ENCODE data around the gene GARIN3.
"Not testable (repeated sequence)": the region's sequence is repeated elsewhere in the genome, so short reads cannot be mapped to it uniquely, and the experiment has no call there.

The GARIN3 gene

DNA sequence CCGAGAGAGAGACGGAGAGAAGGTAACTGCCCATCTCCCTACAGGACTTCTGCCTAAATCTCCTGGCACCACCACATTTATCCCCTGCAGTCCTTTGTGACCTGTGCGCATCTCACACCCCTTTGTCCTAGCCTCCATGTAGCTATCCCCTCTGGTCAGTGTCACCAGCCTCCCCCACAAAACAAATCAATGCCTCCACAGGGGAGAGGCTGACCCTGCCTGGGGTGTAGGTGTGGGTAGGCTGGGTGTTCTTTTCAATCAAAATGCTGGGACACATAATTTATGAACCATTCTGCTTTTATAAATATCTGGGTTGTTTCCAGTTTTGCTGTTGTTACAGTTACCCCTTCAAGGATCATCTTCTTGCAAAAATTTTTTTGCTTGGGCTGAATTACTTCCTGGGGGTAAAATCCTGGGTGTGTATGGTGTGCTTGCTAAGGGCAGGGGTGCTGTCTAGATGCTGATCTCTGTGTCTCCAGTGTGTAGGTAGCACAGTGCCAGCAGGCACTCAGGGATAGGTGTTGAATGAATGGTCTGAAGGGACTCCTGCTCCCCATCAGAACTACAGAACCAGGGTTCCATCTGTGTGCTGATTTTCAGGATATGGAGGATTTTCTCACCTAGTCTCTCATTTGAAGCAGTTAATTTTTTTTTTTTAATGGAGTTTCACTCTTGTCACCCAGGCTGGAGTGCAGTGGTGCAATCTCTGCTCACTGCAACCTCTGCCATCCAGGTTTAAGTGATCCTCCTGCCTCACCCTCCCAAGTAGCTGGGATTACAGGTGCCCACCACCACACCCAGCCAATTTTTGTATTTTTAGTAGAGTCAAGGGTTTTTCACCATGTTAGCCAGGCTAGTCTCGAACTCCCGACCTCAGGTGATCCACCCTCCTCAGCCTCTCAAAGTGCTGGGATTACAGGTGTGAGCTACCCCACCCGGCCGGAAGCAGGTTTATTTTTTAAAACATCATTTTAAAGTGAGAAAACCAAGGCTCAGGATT, at the start of gene GARIN3:
GARIN3 (minus strand) TSS at position 51 of the 1,000 bp plus-strand sequence. CDS start 96 bp downstream, outside the sequence.
- DNase-seq, result peak; percentile 41

DNA sequence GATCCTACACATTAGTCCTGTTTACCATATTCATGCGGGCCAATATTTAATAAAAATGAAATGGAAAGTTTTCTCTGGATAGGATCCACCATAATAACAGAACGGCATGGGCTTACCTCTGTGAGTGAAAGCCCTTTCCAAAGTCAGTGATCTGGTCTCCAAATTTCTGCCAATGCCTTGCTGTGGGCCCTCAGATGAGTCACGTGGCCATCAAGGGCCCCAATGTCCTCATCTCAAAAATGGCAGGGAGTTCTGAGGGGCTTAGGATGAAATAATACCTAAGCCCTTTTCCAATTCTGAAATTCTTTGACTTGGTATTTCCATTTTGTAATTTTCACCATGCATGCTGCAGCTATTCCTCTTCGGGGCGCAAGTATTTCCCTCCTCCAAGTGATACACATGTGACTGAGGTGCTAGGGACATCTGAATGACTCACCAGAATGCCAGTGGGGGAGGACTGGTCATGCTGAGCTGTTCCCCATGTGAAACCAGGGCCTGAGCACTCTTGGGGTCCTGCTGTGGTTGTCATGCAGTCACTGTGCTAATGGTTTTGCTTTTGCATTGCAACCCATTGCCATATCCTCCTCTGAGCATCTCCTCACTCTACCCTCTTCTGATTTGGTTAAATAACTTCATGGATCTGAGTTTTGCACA, 49.6 kb upstream of the GARIN3 start:
- peak; percentile 65 for DNase-seq

DNA sequence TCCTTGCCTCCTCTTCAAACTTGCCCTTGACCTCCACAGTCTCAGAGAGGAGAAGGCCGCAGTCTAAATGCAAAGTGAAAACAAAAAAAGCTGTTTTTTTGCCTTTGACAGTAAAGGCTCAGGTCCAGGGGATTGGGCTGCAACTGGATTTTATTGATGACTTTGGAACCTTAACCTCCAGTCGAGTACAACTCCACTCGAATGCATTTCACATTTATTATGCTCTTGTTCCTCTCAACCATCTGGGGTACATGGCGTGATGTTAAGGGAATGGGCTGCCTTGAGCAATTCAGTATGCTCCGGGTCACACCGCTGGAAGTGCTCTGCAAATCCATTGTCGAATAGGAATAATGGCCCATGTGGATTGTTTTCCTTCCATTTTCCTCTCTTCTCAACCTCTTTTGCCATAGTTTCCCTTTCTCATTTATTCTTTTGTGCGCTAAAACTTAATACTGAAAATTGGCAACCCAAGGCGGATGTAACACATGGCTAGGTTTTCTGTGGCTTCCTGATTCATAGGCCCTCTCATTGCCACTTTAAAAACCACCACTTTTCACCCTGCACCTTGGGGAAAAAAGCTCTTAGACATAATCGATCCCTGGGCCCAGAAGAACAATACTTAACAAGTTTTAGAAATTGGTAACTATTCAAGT, 48.9 kb upstream of the GARIN3 start:
- no peak for DNase-seq

DNA sequence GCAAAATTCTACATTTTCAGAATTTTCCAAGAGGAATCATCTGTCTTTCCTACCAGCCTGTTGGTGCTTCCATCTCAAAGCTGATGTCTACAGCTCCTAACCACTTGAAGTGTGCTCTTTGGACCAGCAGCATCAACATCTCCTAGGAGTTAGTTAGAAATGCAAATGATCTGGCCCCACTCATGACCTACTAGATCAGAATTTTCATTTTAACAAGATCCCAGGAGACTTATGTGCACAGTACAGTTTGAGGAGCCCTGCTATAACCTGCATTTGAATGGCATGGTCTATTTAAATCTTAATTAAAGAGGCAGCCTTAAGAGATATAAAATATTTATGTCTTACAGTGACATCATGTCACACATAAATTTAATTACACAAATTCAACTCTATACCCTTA, 48.4 kb upstream of the GARIN3 start:
- DNase-seq, result no peak

DNA sequence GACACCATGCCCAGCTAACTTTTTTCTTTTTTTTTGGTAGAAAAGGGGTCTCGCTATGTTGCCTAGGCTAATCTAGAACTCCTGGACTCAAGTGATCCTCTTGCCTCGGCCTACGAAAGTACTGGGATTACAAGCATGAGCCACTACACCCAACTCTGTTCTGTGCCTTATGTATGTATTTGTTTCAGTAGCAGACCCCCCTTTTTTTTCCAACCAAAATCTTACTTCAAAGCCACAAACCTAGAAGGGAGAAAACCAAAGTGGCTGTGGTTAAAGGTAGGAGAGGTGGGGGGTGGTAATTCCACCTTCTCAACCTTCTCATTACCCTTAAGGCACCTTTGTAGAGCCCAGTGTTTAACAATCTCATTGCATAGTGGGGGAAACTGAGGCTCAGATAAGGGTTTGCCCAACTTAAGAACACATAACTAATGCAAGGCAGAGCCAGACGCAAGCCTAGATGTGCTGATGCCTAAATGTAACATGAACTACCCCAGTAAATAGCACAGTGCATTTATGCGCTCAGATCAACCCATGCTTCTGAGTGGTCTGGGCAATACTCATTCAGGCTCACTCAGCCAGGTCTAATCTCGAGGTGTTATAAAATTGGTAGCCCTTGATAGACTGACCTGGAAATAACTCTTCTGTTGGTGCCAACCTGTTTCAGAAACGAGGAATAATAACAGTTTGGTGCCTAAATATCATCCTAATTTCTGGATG, 47.6 kb upstream of the GARIN3 start:
- DNase-seq, result no peak

DNA sequence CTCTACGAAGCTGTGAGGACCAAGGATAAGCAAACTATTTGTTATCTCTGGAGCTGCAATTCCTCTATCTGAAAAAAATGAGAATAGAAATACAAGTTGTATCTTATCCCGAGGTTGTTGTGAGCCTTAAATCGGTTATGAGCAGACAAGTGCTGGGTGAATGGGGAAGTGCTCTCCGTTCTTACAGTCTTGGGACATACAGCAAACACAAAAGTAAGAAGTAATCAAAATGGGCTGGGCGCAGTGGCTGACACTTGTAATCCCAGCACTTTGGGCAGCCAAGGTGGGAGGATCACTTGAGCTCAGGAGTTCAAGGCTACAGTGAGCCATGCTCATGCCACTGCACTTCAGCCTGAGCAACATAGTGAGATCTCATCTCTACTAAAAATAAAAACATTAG, 46.2 kb upstream of the GARIN3 start:
- no peak for DNase-seq

DNA sequence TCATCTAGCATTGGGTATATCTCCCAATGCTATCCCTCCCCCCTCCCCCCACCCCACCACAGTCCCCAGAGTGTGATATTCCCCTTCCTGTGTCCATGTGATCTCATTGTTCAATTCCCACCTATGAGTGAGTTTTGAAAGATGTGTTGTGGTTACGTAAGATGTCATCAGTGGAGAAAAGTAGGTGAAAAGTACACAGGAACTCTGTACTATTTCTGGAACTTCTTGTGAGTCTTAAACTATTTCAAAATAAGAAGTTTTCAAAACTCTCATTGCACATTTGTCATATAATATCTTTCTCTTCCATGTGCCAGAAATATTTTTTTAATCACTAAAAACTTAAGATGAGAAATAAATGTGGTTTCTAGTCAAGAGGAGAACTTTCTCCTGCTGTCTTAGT, 44.6 kb upstream of the GARIN3 start:
- DNase-seq, result not testable (repeated sequence)

DNA sequence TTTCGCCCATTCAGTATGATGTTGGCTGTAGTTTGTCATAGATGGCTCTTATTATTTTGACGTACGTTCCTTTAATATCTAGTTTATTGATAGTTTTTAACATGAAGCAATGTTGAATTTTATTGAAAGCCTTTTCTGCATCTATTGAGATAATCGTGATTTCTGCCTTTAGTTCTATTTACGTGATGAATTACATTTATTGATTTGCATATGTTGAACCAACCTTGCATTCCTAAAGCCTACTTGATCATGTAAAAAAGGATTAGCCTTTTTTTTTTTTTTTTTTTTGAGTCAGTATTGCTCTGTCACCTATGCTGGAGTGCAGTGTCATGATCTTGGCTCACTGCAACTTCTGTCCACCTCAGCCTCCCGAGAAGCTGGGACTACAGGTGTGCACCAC, 39.6 kb upstream of the GARIN3 start:
- no peak for DNase-seq

DNA sequence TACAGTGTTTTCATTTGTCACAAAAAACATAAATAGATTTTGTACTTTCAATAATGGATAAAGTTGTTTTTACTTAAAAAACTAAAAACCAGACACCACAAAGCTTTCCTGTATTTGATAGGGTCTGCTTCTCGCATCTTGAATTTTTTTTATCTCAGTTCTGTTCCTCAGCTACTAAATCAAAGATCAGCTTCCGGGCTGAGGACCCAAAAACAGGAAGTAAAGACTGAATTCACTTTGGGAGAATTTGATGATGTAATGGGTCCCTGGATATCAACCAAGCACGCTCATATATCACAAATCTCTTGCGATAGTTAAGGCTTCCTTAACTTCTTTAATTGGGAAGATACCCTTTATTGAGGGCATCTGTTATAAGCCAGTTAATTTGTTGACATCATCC, 38.7 kb upstream of the GARIN3 start:
- no peak for DNase-seq

DNA sequence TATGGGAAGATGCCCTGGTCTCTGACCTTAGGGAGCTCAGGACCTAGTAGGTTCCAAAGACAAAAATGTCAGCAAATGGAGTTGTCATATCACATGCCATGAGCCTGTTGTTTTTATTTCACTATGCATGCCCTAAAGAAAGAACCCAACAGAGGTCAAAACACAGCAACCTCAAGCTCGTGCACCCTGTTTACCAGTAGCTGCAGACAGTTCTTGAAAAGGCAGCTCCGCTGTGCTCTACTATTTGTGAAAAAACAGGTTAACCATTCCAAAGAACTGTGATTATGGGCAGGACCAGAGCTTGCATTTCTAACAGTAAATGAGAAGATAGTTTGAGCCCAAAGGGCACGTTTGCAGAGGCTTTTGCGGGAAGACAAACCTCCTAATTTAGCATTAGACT, 37.4 kb upstream of the GARIN3 start:
- no peak for DNase-seq

DNA sequence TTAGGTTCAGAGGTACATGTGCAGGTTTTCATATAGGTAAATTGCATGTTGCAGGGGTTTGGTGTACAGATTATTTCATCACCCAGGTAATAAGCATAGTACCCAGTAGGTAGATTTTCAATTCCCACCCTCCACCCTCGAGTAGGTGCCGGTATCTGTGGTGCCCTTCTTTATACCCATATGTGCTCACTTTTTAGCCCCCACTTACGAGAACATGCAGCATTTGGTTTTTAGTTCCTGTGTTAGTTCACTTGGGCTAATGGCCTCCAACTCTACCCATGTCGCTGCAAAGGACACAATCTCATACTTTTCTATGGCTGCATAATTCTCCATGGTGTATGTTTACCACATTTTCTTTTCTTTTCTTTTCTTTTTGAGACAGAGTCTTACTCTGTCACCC, 35.8 kb upstream of the GARIN3 start:
- DNase-seq, result no peak

DNA sequence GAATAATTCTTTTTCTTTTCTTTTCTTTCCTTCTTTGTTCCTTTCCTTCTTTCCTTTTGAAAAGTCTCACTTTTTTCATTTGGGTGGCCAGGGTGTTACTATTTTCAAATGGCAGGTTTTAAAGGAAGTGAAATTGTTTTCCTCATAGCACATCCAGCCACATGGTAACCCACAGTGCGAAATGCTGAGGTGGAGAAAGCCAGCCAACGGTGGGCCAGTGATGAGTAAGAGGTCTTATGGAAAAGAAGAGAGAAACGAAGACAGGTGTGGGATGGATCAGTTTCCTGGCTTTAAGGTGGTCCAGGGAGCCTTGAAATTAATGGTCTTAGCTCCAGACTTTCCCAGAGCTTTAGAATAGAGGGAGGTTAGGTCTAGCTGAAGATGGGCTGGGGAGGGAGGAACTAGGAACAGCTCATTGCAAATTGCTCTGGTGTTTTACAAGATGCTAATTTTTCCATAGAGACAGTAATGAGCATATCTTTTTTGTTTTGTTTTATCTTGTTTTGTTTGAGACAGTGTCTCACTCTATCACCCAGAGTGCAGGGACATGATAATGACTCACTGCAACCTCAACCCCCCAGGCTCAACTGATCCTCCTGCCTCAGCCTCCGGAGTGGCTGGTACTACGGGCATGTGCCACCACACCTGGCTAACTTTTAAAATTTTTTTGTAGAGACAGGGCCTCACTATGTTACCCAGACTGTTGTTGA, 32.4 kb upstream of the GARIN3 start:
- peak; percentile 70 for DNase-seq

DNA sequence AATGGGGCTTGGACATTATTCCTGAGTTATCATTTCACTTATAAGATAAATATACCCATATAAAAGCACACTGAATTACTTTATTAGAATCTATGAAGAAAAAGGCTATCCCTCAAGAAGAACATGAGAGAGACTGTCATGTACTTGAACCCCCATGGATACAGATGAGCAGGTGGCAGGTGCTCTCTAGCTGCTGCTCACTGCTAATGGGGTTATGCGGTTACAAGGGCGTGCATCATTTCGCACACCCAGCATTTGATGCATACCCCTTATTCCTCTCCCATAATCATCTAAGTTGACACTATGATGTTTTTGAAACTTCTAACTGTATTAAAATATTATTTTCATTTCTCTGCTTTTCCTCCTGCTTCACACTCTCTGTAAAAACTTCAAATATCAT, 31.0 kb upstream of the GARIN3 start:
- no peak for DNase-seq

DNA sequence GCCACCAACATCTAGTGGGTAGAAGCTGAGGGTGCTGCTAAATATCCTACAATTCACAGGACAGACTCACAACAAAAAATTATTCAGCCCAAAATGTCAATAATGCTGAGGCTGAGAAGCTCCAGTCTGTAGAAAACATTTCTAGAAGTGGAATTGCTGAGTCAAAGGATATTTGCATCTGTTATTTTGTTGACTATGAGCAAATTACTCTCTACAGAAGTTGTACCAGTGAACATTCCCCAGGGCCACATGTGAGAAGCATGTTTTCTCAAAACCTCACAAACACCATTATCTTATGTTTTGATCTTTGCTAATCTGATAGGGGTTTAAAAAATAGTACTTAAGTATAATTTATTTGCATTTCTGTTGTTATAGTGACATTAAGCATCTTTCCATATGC, 30.0 kb upstream of the GARIN3 start:
- no peak for DNase-seq

DNA sequence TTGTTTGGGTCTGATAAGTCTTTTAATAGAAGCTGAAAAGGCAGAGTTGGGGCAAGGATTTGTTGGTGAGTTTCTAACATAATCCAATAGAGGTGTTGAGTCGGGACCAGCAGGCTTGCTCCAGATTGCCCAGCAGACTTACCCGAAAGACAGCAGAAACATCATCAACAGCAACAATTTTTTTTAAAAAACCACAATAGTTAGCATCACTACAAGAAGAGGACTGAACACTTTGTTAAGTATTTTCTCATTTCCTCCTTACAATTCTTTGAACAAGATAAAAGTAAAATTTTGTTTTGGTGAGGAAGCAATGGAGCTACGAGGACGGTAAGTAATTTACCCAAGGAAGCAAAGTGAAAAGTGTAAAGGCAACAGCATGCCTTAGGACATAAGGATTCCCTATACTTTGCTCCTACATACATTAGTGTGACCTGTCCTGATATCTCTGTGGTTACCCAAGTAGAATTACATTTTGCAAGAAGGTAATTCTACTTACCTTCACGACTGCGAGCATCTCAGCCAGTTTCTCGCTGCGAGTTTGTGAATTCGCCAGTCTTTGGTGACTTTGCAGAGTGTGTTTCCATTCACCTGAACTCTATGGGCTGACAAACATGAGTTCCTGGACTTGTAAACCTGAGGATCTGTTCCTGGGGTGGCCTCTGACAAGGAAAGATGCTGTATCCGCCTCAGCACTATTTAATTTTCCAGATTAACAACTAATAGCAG, 27.8 kb upstream of the GARIN3 start:
- DNase-seq, result no peak

DNA sequence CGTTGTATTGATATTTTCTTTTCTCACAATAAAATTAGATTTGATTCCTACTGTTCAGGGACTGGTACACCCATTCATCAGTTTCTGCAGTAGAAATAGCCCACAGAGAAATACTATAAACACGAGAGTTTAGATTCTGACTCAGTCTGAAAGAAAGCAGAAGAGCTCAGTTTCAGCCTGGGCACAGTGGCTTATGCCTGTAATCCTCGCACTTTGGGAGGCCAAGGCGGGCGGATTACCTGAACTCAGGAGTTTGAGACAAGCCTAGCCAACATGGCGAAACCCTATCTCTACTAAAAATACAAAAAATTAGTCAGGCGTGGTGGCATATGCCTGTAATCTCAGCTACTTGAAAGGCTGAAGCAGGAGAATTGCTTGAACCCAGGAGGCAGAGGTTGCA, 23.2 kb upstream of the GARIN3 start:
- peak; percentile 72 for DNase-seq

DNA sequence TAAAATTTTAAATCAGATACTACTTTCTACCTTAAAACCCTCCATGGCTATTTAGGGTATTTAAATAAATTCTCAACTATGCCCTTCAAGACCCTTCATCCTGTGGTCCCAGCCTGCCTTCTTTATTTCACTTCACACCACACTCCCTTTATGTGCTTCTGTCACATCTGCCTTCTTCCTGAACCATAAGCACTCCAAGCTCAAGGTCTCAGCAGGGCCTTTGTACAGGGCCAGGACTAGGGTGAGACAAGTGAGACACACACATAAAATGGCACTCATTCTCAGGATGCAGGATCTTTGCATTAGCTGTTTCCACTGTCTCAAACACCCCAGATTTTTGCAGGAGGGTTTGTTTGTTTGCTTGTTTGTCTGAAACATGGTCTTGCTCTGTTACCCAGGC, 22.2 kb upstream of the GARIN3 start:
- DNase-seq, result no peak

DNA sequence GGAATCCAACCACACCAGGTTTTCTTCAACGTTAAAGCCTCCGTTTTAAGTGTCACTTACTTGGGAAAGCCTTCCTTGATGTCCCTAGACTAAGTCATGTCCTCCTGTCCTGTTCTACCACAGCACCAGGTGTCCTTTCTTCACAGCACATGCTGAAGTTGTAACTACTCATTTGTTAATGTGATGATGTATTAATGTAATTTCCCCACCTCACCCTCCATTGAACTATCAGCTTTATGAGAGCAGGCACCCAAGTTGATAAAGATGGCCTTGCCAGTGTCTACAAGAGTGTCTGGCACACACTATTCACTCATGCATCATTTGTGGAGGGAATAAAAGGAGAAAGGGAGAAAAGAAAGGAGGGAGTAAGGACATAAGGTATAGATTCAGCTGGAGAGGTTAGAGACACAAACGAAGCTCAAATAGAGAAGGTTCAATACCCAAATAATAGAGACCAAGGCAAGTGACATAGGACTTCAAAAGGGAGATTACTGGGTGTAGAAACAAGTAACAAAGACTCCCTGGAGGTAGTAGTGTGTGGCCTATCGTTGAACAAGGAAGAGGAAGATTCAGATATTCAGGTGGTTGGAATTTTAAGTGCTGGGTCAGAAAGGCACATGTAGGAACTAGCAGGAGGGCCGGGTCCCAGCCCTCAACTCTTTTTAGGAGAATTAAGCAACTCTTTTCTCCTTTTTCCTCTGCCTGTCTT, 21.1 kb upstream of the GARIN3 start:
- DNase-seq, result no peak

DNA sequence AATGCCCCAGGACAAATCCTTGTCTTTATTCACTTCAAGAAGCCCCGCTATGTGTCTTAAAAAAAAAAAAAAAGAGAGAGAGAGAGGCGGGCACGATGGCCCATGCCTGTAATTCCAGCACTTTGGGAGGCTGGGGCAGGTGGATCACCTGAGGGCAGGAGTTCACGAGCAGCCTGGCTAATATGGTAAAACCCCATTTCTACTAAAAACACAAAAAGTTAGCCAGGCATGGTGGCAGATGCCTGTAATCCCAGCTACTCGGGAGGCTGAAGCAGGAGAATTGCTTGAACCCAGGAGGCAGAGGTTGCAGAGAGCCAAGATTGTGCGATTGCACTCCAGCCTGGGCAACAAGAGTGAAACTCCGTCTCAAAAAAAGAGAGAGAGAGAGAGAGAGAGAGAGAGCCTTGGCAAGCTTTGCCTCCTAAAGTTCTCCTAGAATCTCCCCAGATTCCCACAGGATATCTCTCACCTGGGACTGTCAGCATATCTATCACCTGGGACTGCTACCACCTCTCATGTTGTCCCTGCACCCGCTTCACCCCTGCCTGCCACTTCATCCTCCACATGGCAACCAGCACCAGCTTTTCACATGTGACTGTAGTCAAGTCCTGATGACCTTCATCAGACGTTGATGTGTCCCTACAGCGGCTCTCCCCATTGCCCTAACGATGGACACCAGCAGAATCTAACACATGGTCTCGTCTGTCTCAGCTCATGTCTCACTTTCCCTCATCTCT, 20.4 kb upstream of the GARIN3 start:
- peak; percentile 50 for DNase-seq

DNA sequence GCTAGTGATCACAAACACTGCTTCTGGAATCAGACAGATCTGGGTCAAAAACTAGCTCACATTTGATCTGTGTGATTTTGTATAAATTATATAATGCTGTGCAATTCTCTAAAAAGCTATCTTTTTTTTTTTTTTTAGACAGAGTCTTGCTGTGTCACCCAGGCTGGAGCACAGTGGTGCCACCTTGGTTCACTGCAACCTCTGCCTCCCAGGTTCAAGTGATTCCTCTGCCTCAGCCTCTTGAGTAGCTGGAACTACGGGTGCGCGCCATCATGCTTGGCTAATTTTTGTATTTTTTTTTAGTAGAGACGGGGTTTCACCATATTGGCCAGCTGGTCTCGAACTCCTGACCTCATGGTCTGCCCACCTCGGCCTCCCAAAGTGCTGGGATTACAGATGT, 19.1 kb upstream of the GARIN3 start:
- DNase-seq, result not testable (repeated sequence)
